Astrocyte (in vitro differentiated cells and primary cell): ENCODE data around the gene ANTXR1. TPM values are rescaled to one million over a fixed set of nuclear protein-coding genes. Genes with fewer than 3 reads are reported as not detected.

Experiments used
- DNase-seq: peaks from one replicate; pipeline ENCODE4 v3.0.0-alpha.2; 2010; ENCODE audit warnings: low read depth
- FAIRE-seq: peaks from 2 replicates; lab custom pipeline; 2011; peaks lifted over from hg19 to GRCh38; lab: Jason Lieb, UNC
- H2AFZ ChIP-seq: 2 replicates; pipeline ENCODE4 v1.6.0; 2012; ENCODE audit warnings: low read depth, low read length, inconsistent platforms
- H3K27ac ChIP-seq: 2 replicates; pipeline ENCODE4 v1.5.1; 2011; ENCODE audit warnings: low read depth, low read length, inconsistent platforms
- H3K27me3 ChIP-seq: 2 replicates; pipeline ENCODE4 v1.6.0; 2011; ENCODE audit warnings: low read length, inconsistent platforms; ENCODE audit not compliant: insufficient read depth
- H3K36me3 ChIP-seq: 2 replicates; pipeline ENCODE4 v1.5.1; 2011; ENCODE audit warnings: low read length, inconsistent platforms; ENCODE audit not compliant: insufficient read depth
- H3K4me1 ChIP-seq: 2 replicates; pipeline ENCODE4 v1.5.1; 2011; ENCODE audit warnings: low read length, inconsistent platforms; ENCODE audit not compliant: insufficient read depth
- H3K4me2 ChIP-seq: 2 replicates; pipeline ENCODE4 v1.6.0; 2012; ENCODE audit warnings: low read length, inconsistent platforms
- H3K4me3 ChIP-seq: 2 replicates; pipeline ENCODE4 v1.5.1; 2011; ENCODE audit warnings: low read depth, mild to moderate bottlenecking, low read length, inconsistent platforms; ENCODE audit not compliant: insufficient read depth
- H3K79me2 ChIP-seq: 2 replicates; pipeline ENCODE4 v1.6.0; 2012; ENCODE audit warnings: mild to moderate bottlenecking, low read length, inconsistent platforms; ENCODE audit not compliant: insufficient read depth
- H3K9ac ChIP-seq: 2 replicates; pipeline ENCODE4 v1.6.0; 2012; ENCODE audit warnings: mild to moderate bottlenecking, low read length, inconsistent platforms
- H3K9me3 ChIP-seq: 2 replicates; pipeline ENCODE4 v1.5.1; 2012; ENCODE audit warnings: low read depth, mild to moderate bottlenecking, low read length, inconsistent platforms; ENCODE audit not compliant: insufficient read depth
- H4K20me1 ChIP-seq: 2 replicates; pipeline ENCODE4 v1.6.0; 2012; ENCODE audit warnings: low read length, inconsistent platforms; ENCODE audit not compliant: insufficient read depth
- H3K27ac Mint-ChIP-seq: one replicate; pipeline ENCODE4 v1.8.0; 2021; ENCODE audit warnings: mild to moderate bottlenecking, mixed read lengths; ENCODE audit not compliant: unreplicated experiment
- H3K27me3 Mint-ChIP-seq: one replicate; pipeline ENCODE4 v1.8.0; 2021; ENCODE audit warnings: low read depth, mixed read lengths; ENCODE audit not compliant: unreplicated experiment
- H3K36me3 Mint-ChIP-seq: one replicate; pipeline ENCODE4 v1.8.0; 2021; ENCODE audit warnings: low read depth, mixed read lengths; ENCODE audit not compliant: unreplicated experiment
- H3K4me1 Mint-ChIP-seq: one replicate; pipeline ENCODE4 v1.8.0; 2021; ENCODE audit warnings: low read depth, mixed read lengths; ENCODE audit not compliant: unreplicated experiment
- H3K4me3 Mint-ChIP-seq: one replicate; pipeline ENCODE4 v1.8.0; 2021; ENCODE audit warnings: mild to moderate bottlenecking, moderate library complexity, mixed read lengths; ENCODE audit not compliant: unreplicated experiment
- H3K9me3 Mint-ChIP-seq: one replicate; pipeline ENCODE4 v1.8.0; 2021; ENCODE audit warnings: mild to moderate bottlenecking, mixed read lengths; ENCODE audit not compliant: unreplicated experiment
- CTCF ChIP-seq: IDR thresholded peaks from 2 replicates; pipeline ENCODE4 v1.5.1; 2011; ENCODE audit warnings: low read depth, mild to moderate bottlenecking, inconsistent platforms, low read length, moderate library complexity; ENCODE audit not compliant: insufficient read depth
- EZH2 ChIP-seq: IDR thresholded peaks from 2 replicates; pipeline ENCODE4 v1.6.1; 2012; ENCODE audit warnings: mild to moderate bottlenecking, low read length, inconsistent platforms; ENCODE audit not compliant: insufficient read depth
- total RNA-seq: library from RNA; stranded (reverse); gene quantifications from 2 replicates; pipeline ENCODE4 v1.2.1, GENCODE V29; 2021

Gene ANTXR1
- total RNA-seq, 1 donor from 2014 or later, result 67.8 TPM

GRCh38 chr2:69102041-69102593 is 89.1 kb downstream of the ANTXR1 start:
- no peaks in the 10 kb centered on the region for H4K20me1 ChIP-seq
- Mint-ChIP-seq H3K36me3 (peaks cover 14% of the 10 kb centered on the region), H3K27ac (no peak overlapping the region), H3K4me1 (peaks cover 29% of the 10 kb centered on the region), H3K27me3 (no peaks in the 10 kb centered on the region), H3K4me3 (no peak overlapping the region), H3K9me3 (no peaks in the 10 kb centered on the region)
- H3K9ac ChIP-seq, result no peak overlapping the region
- no peaks in the 10 kb centered on the region for H3K79me2 ChIP-seq
- peaks cover 22% of the 10 kb centered on the region for H3K36me3 ChIP-seq
- FAIRE-seq, result no peak
- peaks cover 8% of the 10 kb centered on the region for H3K4me1 ChIP-seq
- H3K27ac ChIP-seq, result no peak overlapping the region
- no peaks in the 10 kb centered on the region for H3K27me3 ChIP-seq
- no peak overlapping the region for H3K4me2 ChIP-seq
- no peak for DNase-seq
- TF ChIP-seq CTCF (no peak), EZH2 (no peak)
- no peaks in the 10 kb centered on the region for H3K9me3 ChIP-seq
- H3K4me3 ChIP-seq, result no peak overlapping the region
- no peak overlapping the region for H2AFZ ChIP-seq

- Mint-ChIP-seq H3K4me3 (no peak overlapping the region), H3K27me3 (no peaks in the 10 kb centered on the region), H3K27ac (no peak overlapping the region), H3K36me3 (peaks cover 14% of the 10 kb centered on the region), H3K9me3 (no peaks in the 10 kb centered on the region), H3K4me1 (peaks cover 19% of the 10 kb centered on the region)
- Histone ChIP-seq H3K9ac (no peak overlapping the region), H3K4me1 (peaks cover 8% of the 10 kb centered on the region), H3K4me3 (no peak overlapping the region), H2AFZ (no peak overlapping the region), H3K27ac (no peak overlapping the region), H3K9me3 (no peaks in the 10 kb centered on the region), H4K20me1 (no peaks in the 10 kb centered on the region), H3K27me3 (no peaks in the 10 kb centered on the region), H3K79me2 (no peaks in the 10 kb centered on the region), H3K4me2 (no peak overlapping the region), H3K36me3 (peaks cover 22% of the 10 kb centered on the region)
- DNase-seq, result no peak
- no peak for FAIRE-seq
- no peak for TF ChIP-seq CTCF
- TF ChIP-seq EZH2, result no peak
Observed at GRCh38 chr2:69103419-69103818, 90.4 kb downstream of the ANTXR1 start.

GRCh38 chr2:69104261-69104660 is 91.3 kb downstream of the ANTXR1 start:
- FAIRE-seq, result peak; percentile 49
- no peaks in the 10 kb centered on the region for H3K9me3 Mint-ChIP-seq

More at GRCh38 chr2:69104261-69104660, 91.3 kb downstream of the ANTXR1 start:
- Histone ChIP-seq H3K9ac (no peak overlapping the region), H3K27me3 (no peaks in the 10 kb centered on the region), H4K20me1 (no peaks in the 10 kb centered on the region), H3K36me3 (peaks cover 22% of the 10 kb centered on the region), H3K79me2 (no peaks in the 10 kb centered on the region), H3K27ac (no peak overlapping the region), H2AFZ (no peak overlapping the region), H3K4me2 (no peak overlapping the region), H3K4me3 (no peak overlapping the region), H3K4me1 (peaks cover 8% of the 10 kb centered on the region), H3K9me3 (no peaks in the 10 kb centered on the region)
- H3K27me3 Mint-ChIP-seq, result no peaks in the 10 kb centered on the region
- peaks cover 14% of the 10 kb centered on the region for H3K36me3 Mint-ChIP-seq
- peaks cover 19% of the 10 kb centered on the region for H3K4me1 Mint-ChIP-seq
- no peak for TF ChIP-seq EZH2
- no peak for TF ChIP-seq CTCF
- DNase-seq, result no peak
- no peak overlapping the region for H3K27ac Mint-ChIP-seq
- no peak overlapping the region for H3K4me3 Mint-ChIP-seq
